Measurements from ENCODE around the gene CCDC12.

- TF ChIP-seq POLR2A (IDR thresholded peaks at IDR 0.05; ENCODE audit: low read depth, low read length) = no peak
- no peak for TF ChIP-seq TAF1 (IDR thresholded peaks at IDR 0.05; ENCODE audit: borderline replicate concordance, low read depth, low read length)
Observed at GRCh38 chr3:46896386-46896785, 80.2 kb downstream of the CCDC12 start.

All from GM12892 (cell line).